ENCODE measurements around the gene SHC3. TPM values are rescaled to one million over a fixed set of nuclear protein-coding genes. Genes with fewer than 3 reads are reported as not detected.
A peak's percentile ranks its signal among the peaks of the same experiment; 100 is the strongest.

Gene SHC3
- total RNA-seq, 3 donors from 2014 or later (not counting 1 experiment from before 2014, with no cell fraction given): 0.02 to 0.09 (median 0.08) TPM

DNA sequence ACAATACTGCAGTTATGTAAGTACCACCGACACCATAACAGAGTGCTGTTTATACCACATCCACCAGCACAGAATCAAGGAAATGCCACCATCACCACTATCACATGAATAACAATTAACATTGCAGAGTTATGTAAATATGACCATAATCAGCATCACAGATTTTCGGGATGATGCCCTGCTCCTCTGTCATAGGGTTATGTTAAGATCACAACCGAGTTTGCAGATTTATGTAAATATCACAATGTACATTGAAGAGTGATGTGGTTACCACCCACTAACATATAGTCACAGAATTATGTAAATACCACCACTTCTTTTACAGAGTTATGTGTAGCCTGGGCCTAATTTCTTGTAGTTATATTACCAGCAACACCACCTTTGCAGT lies 61.8 kb downstream of the SHC3 start:
- TF ChIP-seq, protein P1, sequence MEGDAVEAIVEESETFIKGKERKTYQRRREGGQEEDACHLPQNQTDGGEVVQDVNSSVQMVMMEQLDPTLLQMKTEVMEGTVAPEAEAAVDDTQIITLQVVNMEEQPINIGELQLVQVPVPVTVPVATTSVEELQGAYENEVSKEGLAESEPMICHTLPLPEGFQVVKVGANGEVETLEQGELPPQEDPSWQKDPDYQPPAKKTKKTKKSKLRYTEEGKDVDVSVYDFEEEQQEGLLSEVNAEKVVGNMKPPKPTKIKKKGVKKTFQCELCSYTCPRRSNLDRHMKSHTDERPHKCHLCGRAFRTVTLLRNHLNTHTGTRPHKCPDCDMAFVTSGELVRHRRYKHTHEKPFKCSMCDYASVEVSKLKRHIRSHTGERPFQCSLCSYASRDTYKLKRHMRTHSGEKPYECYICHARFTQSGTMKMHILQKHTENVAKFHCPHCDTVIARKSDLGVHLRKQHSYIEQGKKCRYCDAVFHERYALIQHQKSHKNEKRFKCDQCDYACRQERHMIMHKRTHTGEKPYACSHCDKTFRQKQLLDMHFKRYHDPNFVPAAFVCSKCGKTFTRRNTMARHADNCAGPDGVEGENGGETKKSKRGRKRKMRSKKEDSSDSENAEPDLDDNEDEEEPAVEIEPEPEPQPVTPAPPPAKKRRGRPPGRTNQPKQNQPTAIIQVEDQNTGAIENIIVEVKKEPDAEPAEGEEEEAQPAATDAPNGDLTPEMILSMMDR (IDR thresholded peaks at IDR 0.05): no peak
- H3K9me3 Mint-ChIP-seq: peaks cover 0 to 11% of the 10 kb centered on the region in 2 donors
- Histone ChIP-seq H3K27me3 (ENCODE audit: control insufficient read depth, insufficient read depth, low read length) (no peaks in the 10 kb centered on the region), H3K27ac (ENCODE audit: low read length) (no peak overlapping the region), H3K9me3 (ENCODE audit: control insufficient read depth, insufficient read depth, low read length) (no peaks in the 10 kb centered on the region), H3K4me1 (ENCODE audit: control insufficient read depth, insufficient read depth, low read length) (no peaks in the 10 kb centered on the region), H3K4me3 (ENCODE audit: low read length) (no peak overlapping the region), H3K36me3 (ENCODE audit: control insufficient read depth, insufficient read depth, low read length) (no peaks in the 10 kb centered on the region)
- H3K36me3 Mint-ChIP-seq: no peaks in the 10 kb centered on the region
- peaks cover 20 to 24% of the 10 kb centered on the region in 2 donors for H3K4me1 Mint-ChIP-seq
- 100% methylated on average over 1 of the region's 3 CpGs for WGBS (ENCODE audit: insufficient coverage)
- DNase-seq (no peak), ATAC-seq (peak in 1 of 3 donors; percentile 49)
- peak overlapping the region; percentile 76 to 86 for H3K27ac Mint-ChIP-seq
- H3K4me3 Mint-ChIP-seq: no peak overlapping the region
- H3K27me3 Mint-ChIP-seq (ENCODE audit: low read depth in 2 of 2): peaks cover 18 to 22% of the 10 kb centered on the region in 2 donors
- intact Hi-C loops (cut with micrococcal nuclease): no loop called here

DNA sequence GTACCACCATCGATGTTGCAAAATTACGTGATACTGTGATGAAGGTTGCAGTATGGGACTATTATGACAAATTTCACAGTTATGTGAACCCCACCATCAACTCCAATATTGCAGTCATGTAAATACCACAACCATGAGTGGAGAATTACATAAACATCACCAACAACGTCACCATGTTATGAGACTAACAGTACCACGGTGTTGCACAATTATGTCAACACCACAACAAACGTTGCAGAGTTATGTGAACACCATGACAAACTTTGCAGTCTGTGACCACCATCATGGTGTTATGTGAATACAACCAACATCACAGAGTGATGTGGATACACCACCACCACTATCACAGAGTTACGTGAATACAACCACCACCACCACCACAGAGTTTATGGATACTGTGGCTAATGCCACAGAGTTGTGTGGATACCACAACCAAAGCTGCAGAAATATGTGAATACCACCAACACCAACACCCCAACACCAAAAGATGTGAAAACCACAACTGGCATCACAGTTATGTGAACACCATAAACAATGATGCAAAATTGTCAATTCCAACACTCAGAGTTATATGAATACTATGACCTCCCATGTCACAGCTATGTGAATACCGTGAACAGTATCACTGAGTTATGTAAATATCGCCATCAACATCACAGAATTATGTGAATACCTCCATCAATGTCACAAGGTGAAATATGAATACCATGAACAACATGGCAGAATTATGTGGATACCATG lies 62.4 kb downstream of the SHC3 start:
- ATAC-seq (peak; percentile 58 to 80 (median 67)), DNase-seq (peak in 1 of 2 donors; percentile 15)
- Mint-ChIP-seq H3K9me3 (peaks cover 0 to 11% of the 10 kb centered on the region in 2 donors), H3K27me3 (ENCODE audit: low read depth in 2 of 2) (peaks cover 18 to 24% of the 10 kb centered on the region in 2 donors), H3K36me3 (no peaks in the 10 kb centered on the region), H3K4me3 (peak overlapping the region; percentile 2), H3K4me1 (peaks cover 20 to 24% of the 10 kb centered on the region in 2 donors), H3K27ac (peak overlapping the region; percentile 76 to 86)
- no peaks in the 10 kb centered on the region for H3K27me3 ChIP-seq (ENCODE audit: control insufficient read depth, insufficient read depth, low read length)
- H3K36me3 ChIP-seq (ENCODE audit: control insufficient read depth, insufficient read depth, low read length): no peaks in the 10 kb centered on the region
- no peak overlapping the region for H3K27ac ChIP-seq (ENCODE audit: low read length)
- no peaks in the 10 kb centered on the region for H3K4me1 ChIP-seq (ENCODE audit: control insufficient read depth, insufficient read depth, low read length)
- no peaks in the 10 kb centered on the region for H3K9me3 ChIP-seq (ENCODE audit: control insufficient read depth, insufficient read depth, low read length)
- TF ChIP-seq, protein P1 (IDR thresholded peaks at IDR 0.05): no peak
- H3K4me3 ChIP-seq (ENCODE audit: low read length): no peak overlapping the region
- 77% methylated on average over 7 of the region's 8 CpGs for WGBS (ENCODE audit: insufficient coverage)
- intact Hi-C loops (cut with micrococcal nuclease): no loop called here

DNA sequence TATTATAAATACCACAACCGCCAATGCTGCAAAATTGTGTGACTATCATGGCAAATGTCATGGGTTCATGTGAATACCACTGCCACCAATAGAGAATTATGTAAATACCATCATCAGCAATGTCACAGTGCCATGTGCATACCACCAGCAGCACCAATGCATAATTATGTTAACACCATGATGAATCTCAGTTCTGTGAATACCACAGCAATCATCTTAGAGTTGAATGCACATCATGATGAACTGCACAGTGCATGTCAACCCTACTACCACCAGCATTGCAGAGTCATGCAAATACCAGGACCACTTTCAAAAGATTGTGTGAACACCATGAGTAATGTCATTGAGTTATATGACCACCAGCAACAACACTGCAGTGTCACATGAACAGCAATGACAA lies 63.2 kb downstream of the SHC3 start:
- Histone ChIP-seq H3K27me3 (ENCODE audit: control insufficient read depth, insufficient read depth, low read length) (no peaks in the 10 kb centered on the region), H3K4me1 (ENCODE audit: control insufficient read depth, insufficient read depth, low read length) (no peaks in the 10 kb centered on the region), H3K27ac (ENCODE audit: low read length) (no peak overlapping the region), H3K4me3 (ENCODE audit: low read length) (no peak overlapping the region), H3K36me3 (ENCODE audit: control insufficient read depth, insufficient read depth, low read length) (no peaks in the 10 kb centered on the region), H3K9me3 (ENCODE audit: control insufficient read depth, insufficient read depth, low read length) (no peaks in the 10 kb centered on the region)
- no peak for DNase-seq
- no peaks in the 10 kb centered on the region for H3K36me3 Mint-ChIP-seq
- H3K9me3 Mint-ChIP-seq: peaks cover 0 to 11% of the 10 kb centered on the region in 2 donors
- H3K4me1 Mint-ChIP-seq: peaks cover 20 to 24% of the 10 kb centered on the region in 2 donors
- intact Hi-C loops (cut with micrococcal nuclease): no loop called here
- H3K4me3 Mint-ChIP-seq: no peak overlapping the region
- no peak for ATAC-seq
- peak overlapping the region in 1 of 2 donors; percentile 76 for H3K27ac Mint-ChIP-seq
- peaks cover 18 to 32% of the 10 kb centered on the region in 2 donors for H3K27me3 Mint-ChIP-seq (ENCODE audit: low read depth in 2 of 2)
- WGBS (ENCODE audit: insufficient coverage): 90% methylated on average over 1 of the region's 1 CpG
- TF ChIP-seq, protein P1 (IDR thresholded peaks at IDR 0.05): no peak

Measured in natural killer cell (primary cell).